ENCODE measurements around the gene ELOVL5.

- TF ChIP-seq POLR2AphosphoS5 (IDR thresholded peaks at IDR 0.05; ENCODE audit: low read depth, low read length), result 0 out of 2 replicates have a peak, but pooled peaks have one; percentile 28
- TF ChIP-seq CTCF (IDR thresholded peaks at IDR 0.05), result no peak
Observed at GRCh38 chr6:53258076-53258773, 90.5 kb downstream of the ELOVL5 start.
